ENCODE measurements around the gene DDAH1.
A peak's percentile ranks its signal among the peaks of the same experiment; 100 is the strongest.

DNA sequence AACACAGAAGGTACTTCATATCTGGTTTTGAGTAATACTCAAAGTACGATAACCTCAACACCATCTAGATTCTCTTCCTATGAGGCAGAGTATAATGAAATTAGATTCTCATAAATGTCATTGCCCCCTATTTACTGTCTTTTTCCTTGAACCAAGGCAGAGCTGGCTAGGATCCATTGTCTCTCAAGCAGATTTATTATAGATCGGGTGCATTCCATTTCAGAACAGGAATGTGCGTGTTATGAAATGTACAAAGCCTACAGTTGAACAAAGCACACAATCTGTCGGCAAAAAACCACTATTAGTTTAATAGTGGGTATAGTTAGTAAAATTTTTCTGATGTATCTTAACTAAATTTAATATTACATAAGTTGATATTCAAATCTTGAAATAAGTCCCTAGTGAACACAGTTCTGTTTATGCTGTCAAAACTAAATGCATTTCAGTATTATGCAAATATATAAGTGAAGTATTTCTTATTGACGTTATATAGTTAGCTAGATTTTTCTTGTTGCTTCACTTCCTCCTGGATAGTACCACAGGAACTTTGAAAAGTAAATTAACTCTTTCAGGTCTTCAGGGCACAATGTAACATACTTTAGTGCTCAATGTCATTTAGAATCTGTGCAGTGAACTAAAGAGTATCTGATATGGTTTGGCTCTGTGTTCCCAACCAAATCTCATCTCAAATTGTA lies 92.1 kb downstream of the DDAH1 start:
- TF ChIP-seq, protein P1, sequence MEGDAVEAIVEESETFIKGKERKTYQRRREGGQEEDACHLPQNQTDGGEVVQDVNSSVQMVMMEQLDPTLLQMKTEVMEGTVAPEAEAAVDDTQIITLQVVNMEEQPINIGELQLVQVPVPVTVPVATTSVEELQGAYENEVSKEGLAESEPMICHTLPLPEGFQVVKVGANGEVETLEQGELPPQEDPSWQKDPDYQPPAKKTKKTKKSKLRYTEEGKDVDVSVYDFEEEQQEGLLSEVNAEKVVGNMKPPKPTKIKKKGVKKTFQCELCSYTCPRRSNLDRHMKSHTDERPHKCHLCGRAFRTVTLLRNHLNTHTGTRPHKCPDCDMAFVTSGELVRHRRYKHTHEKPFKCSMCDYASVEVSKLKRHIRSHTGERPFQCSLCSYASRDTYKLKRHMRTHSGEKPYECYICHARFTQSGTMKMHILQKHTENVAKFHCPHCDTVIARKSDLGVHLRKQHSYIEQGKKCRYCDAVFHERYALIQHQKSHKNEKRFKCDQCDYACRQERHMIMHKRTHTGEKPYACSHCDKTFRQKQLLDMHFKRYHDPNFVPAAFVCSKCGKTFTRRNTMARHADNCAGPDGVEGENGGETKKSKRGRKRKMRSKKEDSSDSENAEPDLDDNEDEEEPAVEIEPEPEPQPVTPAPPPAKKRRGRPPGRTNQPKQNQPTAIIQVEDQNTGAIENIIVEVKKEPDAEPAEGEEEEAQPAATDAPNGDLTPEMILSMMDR (IDR thresholded peaks at IDR 0.05) = no peak
- no peak for TF ChIP-seq POLR2A (IDR thresholded peaks at IDR 0.05)
- TF ChIP-seq POLR2AphosphoS5 (IDR thresholded peaks at IDR 0.05) = peak in 3 of 4 donors; percentile 7 to 76 (median 75)

Data from sigmoid colon (tissue), 4 donors.